GM12878 (cell line): ENCODE results near the gene CPD. TPM values are rescaled to one million over a fixed set of nuclear protein-coding genes. Genes with fewer than 3 reads are reported as not detected.

Source experiments
- ATAC-seq: fragments of 200-7000 bp; cut with Tn5 transposase; 3 replicates; pipeline ENCODE4 v1.9.1; 2020; ENCODE audit warnings: mild to moderate bottlenecking, moderate library complexity
- BruUV-seq: library from RNA; stranded (reverse); fragments of 400-500 nt; replicated peaks from 2 replicates; lab custom pipeline; 2021; lab: Mats Ljungman, UMichigan
- CTCF ChIA-PET: fragments of 300-600 bp; sonication (Branson Sonifier 250); formaldehyde crosslinking; extraction: SDS; loops from one replicate; lab custom pipeline; 2021; ENCODE audit warnings: inconsistent platforms; lab: Yijun Ruan, JAX
- POLR2A ChIA-PET: fragments of 350-600 bp; formaldehyde crosslinking; extraction: SDS; loops from one replicate; lab custom pipeline; 2021; ENCODE audit warnings: inconsistent platforms; lab: Charles Lee
- RAD21 ChIA-PET: fragments of 300-600 bp; sonication (Branson Sonifier 250); formaldehyde crosslinking; loops from one replicate; lab custom pipeline; 2023; ENCODE audit warnings: antibody characterized with exemption; ENCODE audit not compliant: unreplicated experiment; lab: Charles Lee
- SMC1A ChIA-PET: fragments of 300-600 bp; sonication (Branson Sonifier 250); formaldehyde crosslinking; loops from one replicate; lab custom pipeline; 2023; ENCODE audit not compliant: unreplicated experiment, uncharacterized antibody; lab: Charles Lee
- DNase-seq: peaks from one replicate; pipeline ENCODE4 v3.0.0-alpha.2; 2011; ENCODE audit warnings: low read depth, low spot score
- FAIRE-seq: peaks from 3 replicates; lab custom pipeline; 2011; peaks lifted over from hg19 to GRCh38; lab: Jason Lieb, UNC
- H2AFZ ChIP-seq: 2 replicates; pipeline ENCODE4 v1.6.0; 2011; ENCODE audit warnings: low read depth, low read length, control low read depth; ENCODE audit not compliant: control insufficient read depth
- H3K27ac ChIP-seq: 2 replicates; pipeline ENCODE4 v1.5.1; 2011; ENCODE audit warnings: control low read depth; ENCODE audit not compliant: control insufficient read depth, insufficient read depth
- H3K27me3 ChIP-seq, 2 experiments: replicated peaks in 1 of 2; 2 replicates each; pipeline versions ENCODE4 v1.6.0 to v1.6.1; 2011; ENCODE audit warnings: low read length in 1 of 2; ENCODE audit not compliant: control insufficient read depth in 2 of 2, insufficient read depth in 2 of 2
- H3K36me3 ChIP-seq, 2 experiments: 2 replicates each; pipeline ENCODE4 v1.5.1; 2011; ENCODE audit warnings: low read length in 1 of 2; ENCODE audit not compliant: control insufficient read depth in 2 of 2, insufficient read depth in 2 of 2
- H3K4me1 ChIP-seq: 2 replicates; pipeline ENCODE4 v1.6.1; 2011; ENCODE audit warnings: mild to moderate bottlenecking, low read length, moderate library complexity, mixed read lengths; ENCODE audit not compliant: control insufficient read depth, insufficient read depth
- H3K4me2 ChIP-seq: 2 replicates; pipeline ENCODE4 v1.6.0; 2011; ENCODE audit warnings: control low read depth; ENCODE audit not compliant: control insufficient read depth, insufficient read depth
- H3K4me3 ChIP-seq: fragments of 200-600 bp; sonication (generic); 2 replicates; pipeline ENCODE4 v1.5.1; 2016
- H3K79me2 ChIP-seq: 2 replicates; pipeline ENCODE4 v1.6.0; 2011; ENCODE audit warnings: low read length; ENCODE audit not compliant: control insufficient read depth, insufficient read depth
- H3K9ac ChIP-seq: 2 replicates; pipeline ENCODE4 v1.8.0; 2011; ENCODE audit warnings: low read length, control low read depth, mixed read lengths; ENCODE audit not compliant: control insufficient read depth, insufficient read depth
- H3K9me3 ChIP-seq: replicated peaks from 3 replicates; pipeline ENCODE4 v1.5.1; 2011; ENCODE audit warnings: mild to moderate bottlenecking, low read length; ENCODE audit not compliant: control insufficient read depth, insufficient read depth
- H4K20me1 ChIP-seq: 2 replicates; pipeline ENCODE4 v1.6.0; 2011; ENCODE audit not compliant: control insufficient read depth, insufficient read depth
- BRCA1 ChIP-seq: IDR thresholded peaks from 2 replicates; pipeline ENCODE4 v1.6.1; 2011; ENCODE audit warnings: low read depth, low read length, improper control_type of control experiment
- EP300 ChIP-seq, 2 experiments: fragments of 150-350 bp in 1 of 2; IDR thresholded peaks; 2 replicates each; pipeline ENCODE4 v1.6.1; 2011 to 2012; ENCODE audit warnings: low read depth in 2 of 2, low read length in 2 of 2, borderline replicate concordance in 1 of 2, improper control_type of control experiment in 1 of 2, inconsistent platforms in 1 of 2; ENCODE audit not compliant: control insufficient read depth in 1 of 2
- ETV6 ChIP-seq, 2 experiments: fragments of 450-650 bp in 1 of 2; IDR thresholded peaks in 1 of 2; conservative IDR thresholded peaks in 1 of 2; 2 replicates each; pipeline ENCODE4 v1.6.1; 2014; ENCODE audit warnings: antibody characterized with exemption in 1 of 2, borderline replicate concordance in 1 of 2, low read depth in 1 of 2, mild to moderate bottlenecking in 1 of 2, moderate library complexity in 1 of 2
- JUNB ChIP-seq: IDR thresholded peaks from 2 replicates; pipeline ENCODE4 v1.6.1; 2016; ENCODE audit warnings: antibody characterized with exemption, mild to moderate bottlenecking
- MYC ChIP-seq: IDR thresholded peaks from 2 replicates; pipeline ENCODE4 v1.6.1; 2011; ENCODE audit warnings: mild to moderate bottlenecking, low read length, moderate library complexity, inconsistent platforms; ENCODE audit not compliant: insufficient read depth, insufficient replicate concordance, insufficient read length, severe bottlenecking
- NFIC ChIP-seq: IDR thresholded peaks from 2 replicates; pipeline ENCODE4 v1.6.1; 2012; ENCODE audit warnings: low read depth, mild to moderate bottlenecking, inconsistent platforms, low read length, moderate library complexity
- NFYA ChIP-seq: IDR thresholded peaks from 2 replicates; pipeline ENCODE4 v1.6.1; 2011; ENCODE audit warnings: low read depth, mild to moderate bottlenecking, low read length, improper control_type of control experiment, borderline replicate concordance
- PAX5 ChIP-seq: IDR thresholded peaks from 2 replicates; pipeline ENCODE4 v1.6.1; 2011; ENCODE audit warnings: low read depth, low read length, borderline replicate concordance
- RELB ChIP-seq: fragments of 450-650 bp; IDR thresholded peaks from 2 replicates; pipeline ENCODE4 v1.6.1; 2017; ENCODE audit warnings: low read depth, mild to moderate bottlenecking, moderate library complexity
- in situ Hi-C: fragments of 300-500 bp; cut with MboI; formaldehyde crosslinking; loops from 9 replicates; pipeline ENCODE4 v1.14.3; 2018; ENCODE audit warnings: mixed read lengths
- intact Hi-C: fragments of 100-400 bp; cut with micrococcal nuclease; formaldehyde crosslinking; loops from one replicate; pipeline ENCODE4 v1.14.2; 2022; ENCODE audit not compliant: unreplicated experiment
- polyA plus RNA-seq, 11 experiments: library from polyadenylated mRNA; depleted of rRNA in 4 of 11; unstranded in 6 of 11; stranded (reverse) in 5 of 11; fragments of >200 nt; fragmentation: Nextera tagmentation in 4 of 11; fragmentation: Illumina TruSeq in 1 of 11; extraction: Ambion mirVana in 4 of 11; extraction: Trizol in 1 of 11; gene quantifications; 1 replicate in 1 of 11; 2 replicates in 10 of 11; pipeline versions ENCODE4 v1.2.1 to v1.2.3, GENCODE V29; 2011 to 2016; ENCODE audit warnings: inconsistent platforms in 2 of 11, missing spikeins in 2 of 11, low read depth in 1 of 11
- total RNA-seq, 4 experiments: library from RNA; depleted of rRNA in 3 of 4; stranded (reverse); fragments of >200 nt in 3 of 4; fragmentation: Illumina TruSeq in 1 of 4; extraction: Trizol in 1 of 4; gene quantifications; 2 replicates each; pipeline versions ENCODE4 v1.2.1 to v1.2.3, GENCODE V29; 2013 to 2021
- TF ChIP-seq, protein P1 (sequence below): fragments of 450-650 bp; IDR thresholded peaks from 2 replicates; pipeline ENCODE4 v1.6.1; 2017; ENCODE audit warnings: antibody characterized with exemption, mild to moderate bottlenecking, moderate library complexity

CPD gene
- total and polyA plus RNA-seq, 10 of the 15 experiments (the other 5 are each of a cell fraction or from before 2014, with no cell fraction given) = 3.5 to 24.2 (median 15.7) TPM

DNA sequence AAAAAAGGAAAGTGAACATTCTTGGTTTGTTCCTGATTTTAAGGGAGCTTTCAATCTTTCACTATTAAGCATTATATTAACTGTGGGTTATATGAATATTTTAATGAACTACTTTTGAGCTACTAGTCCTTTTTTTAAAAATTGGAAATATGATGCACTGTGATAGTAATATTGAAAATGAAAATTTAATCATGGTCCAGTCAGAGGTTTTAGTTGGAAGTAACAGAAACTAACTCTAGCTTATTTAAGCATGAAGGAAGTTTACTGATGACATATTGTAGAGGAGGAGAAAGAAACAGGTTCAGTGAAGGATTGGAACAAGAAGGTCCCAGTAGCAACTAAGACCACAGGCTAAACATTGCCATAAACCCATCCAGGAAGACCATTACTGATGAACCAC, 24.0 kb upstream of the CPD start:
- FAIRE-seq = no peak
- H3K27ac ChIP-seq = no peak overlapping the region
- no peak overlapping the region for H3K4me2 ChIP-seq
- H3K79me2 ChIP-seq = no peaks in the 10 kb centered on the region
- H3K27me3 ChIP-seq = no peaks in the 10 kb centered on the region
- H2AFZ ChIP-seq = no peak overlapping the region
- ChIA-PET RAD21 (interaction anchor here (0.9 kb wide), 1 partner anchor 9 kb away, joined by 4 read pairs; no protein-coding TSS in a partner anchor), CTCF (interaction anchor here (0.8 to 2.6 kb wide), 8 partner anchors 9 to 467 kb away, joined by 3 to 8 read pairs (median 3); partner anchors contain the start of gene GOSR1), SMC1A (interaction anchor here (0.7 to 1.5 kb wide), 6 partner anchors 9 to 241 kb away, joined by 3 to 11 read pairs (median 4); no protein-coding TSS in a partner anchor)
- no peaks in the 10 kb centered on the region; the same call in 2 of the 3 replicates for H3K9me3 ChIP-seq
- peak; percentile 23; the same call in 2 of the 3 replicates for ATAC-seq
- no peaks in the 10 kb centered on the region for H4K20me1 ChIP-seq
- intact Hi-C loops = no loop called here
- H3K4me1 ChIP-seq = peaks cover 12% of the 10 kb centered on the region
- TF ChIP-seq NFIC = peak; percentile 44; the same call in 1 of the 2 replicates
- TF ChIP-seq NFYA = no peak
- TF ChIP-seq JUNB = peak; percentile 73
- no peak for TF ChIP-seq BRCA1
- TF ChIP-seq, all 136 proteins: peak for 2
- H3K4me3 ChIP-seq = no peak overlapping the region
- in situ Hi-C loops = no loop called here
- DNase-seq = no peak
- POLR2A ChIA-PET = interaction anchor here (0.6 kb wide), 1 partner anchor 630 kb away, joined by 3 read pairs; no protein-coding TSS in a partner anchor
- H3K36me3 ChIP-seq = no peaks in the 10 kb centered on the region
- no TSS peak for BruUV-seq
- no peak overlapping the region for H3K9ac ChIP-seq

DNA sequence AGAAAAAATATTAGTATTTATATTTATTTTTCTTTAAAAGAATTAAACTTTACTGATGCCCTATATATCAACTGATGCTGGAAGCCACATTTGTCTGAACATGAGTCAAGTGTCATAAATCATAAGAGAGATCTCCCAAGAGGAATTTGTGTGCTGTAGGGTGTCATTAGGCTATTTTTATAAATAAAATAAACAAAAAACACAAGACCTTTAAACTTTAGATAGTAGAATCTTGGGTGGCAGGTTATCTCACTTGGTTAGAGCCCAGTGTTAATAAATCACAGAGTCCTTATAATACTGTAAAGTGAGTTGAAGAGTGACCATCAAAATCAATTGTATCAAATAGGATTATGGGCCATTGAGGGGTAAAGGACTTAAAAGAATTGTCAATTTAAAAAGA, 21.3 kb upstream of the CPD start:
- in situ Hi-C loops = no loop called here
- POLR2A ChIA-PET = no interaction called here
- Histone ChIP-seq H3K27me3 (no peaks in the 10 kb centered on the region), H4K20me1 (no peaks in the 10 kb centered on the region), H3K27ac (no peak overlapping the region), H3K4me3 (no peak overlapping the region), H3K79me2 (no peaks in the 10 kb centered on the region), H3K9ac (no peak overlapping the region), H3K36me3 (no peaks in the 10 kb centered on the region), H3K4me2 (no peak overlapping the region), H3K9me3 (peaks cover 4% of the 10 kb centered on the region; the same call in 2 of the 3 replicates), H2AFZ (no peak overlapping the region), H3K4me1 (peaks cover 9% of the 10 kb centered on the region)
- no TSS peak for BruUV-seq
- no peak for DNase-seq
- CTCF ChIA-PET = interaction anchor here (1.3 kb wide), 1 partner anchor 16 kb away, joined by 3 read pairs; no protein-coding TSS in a partner anchor
- RAD21 ChIA-PET = no interaction called here
- no peak for FAIRE-seq
- intact Hi-C loops = no loop called here
- SMC1A ChIA-PET = interaction anchor here (1.1 to 1.2 kb wide), 2 partner anchors 13 to 245 kb away, joined by 3 to 4 read pairs; no protein-coding TSS in a partner anchor
- ATAC-seq = no peak
- TF ChIP-seq MYC (no peak), PAX5 (no peak), EP300 (IDR thresholded peaks at IDR 0.05; ENCODE audit: borderline replicate concordance in 1 of 2, control insufficient read depth in 1 of 2, low read depth in 2 of 2, low read length in 2 of 2) (no peak), ETV6 (conservative IDR thresholded peaks at IDR 0.05 in 1 of 2, IDR thresholded peaks at IDR 0.05 in 1 of 2; ENCODE audit: borderline replicate concordance in 1 of 2, low read depth in 1 of 2) (no peak), RELB (no peak)
- TF ChIP-seq, protein P1, sequence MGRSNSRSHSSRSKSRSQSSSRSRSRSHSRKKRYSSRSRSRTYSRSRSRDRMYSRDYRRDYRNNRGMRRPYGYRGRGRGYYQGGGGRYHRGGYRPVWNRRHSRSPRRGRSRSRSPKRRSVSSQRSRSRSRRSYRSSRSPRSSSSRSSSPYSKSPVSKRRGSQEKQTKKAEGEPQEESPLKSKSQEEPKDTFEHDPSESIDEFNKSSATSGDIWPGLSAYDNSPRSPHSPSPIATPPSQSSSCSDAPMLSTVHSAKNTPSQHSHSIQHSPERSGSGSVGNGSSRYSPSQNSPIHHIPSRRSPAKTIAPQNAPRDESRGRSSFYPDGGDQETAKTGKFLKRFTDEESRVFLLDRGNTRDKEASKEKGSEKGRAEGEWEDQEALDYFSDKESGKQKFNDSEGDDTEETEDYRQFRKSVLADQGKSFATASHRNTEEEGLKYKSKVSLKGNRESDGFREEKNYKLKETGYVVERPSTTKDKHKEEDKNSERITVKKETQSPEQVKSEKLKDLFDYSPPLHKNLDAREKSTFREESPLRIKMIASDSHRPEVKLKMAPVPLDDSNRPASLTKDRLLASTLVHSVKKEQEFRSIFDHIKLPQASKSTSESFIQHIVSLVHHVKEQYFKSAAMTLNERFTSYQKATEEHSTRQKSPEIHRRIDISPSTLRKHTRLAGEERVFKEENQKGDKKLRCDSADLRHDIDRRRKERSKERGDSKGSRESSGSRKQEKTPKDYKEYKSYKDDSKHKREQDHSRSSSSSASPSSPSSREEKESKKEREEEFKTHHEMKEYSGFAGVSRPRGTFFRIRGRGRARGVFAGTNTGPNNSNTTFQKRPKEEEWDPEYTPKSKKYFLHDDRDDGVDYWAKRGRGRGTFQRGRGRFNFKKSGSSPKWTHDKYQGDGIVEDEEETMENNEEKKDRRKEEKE = no peak
